Glomerular endothelial cell (primary cell): ENCODE data around the gene HECW1. TPM values are rescaled to one million over a fixed set of nuclear protein-coding genes. Genes with fewer than 3 reads are reported as not detected.
"Not testable (repeated sequence)": the region's sequence is repeated elsewhere in the genome, so short reads cannot be mapped to it uniquely, and the experiment has no call there.

Experiments
- DNase-seq: peaks from one replicate; pipeline ENCODE4 v3.0.0-alpha.2; 2011; ENCODE audit warnings: low read depth, low spot score; ENCODE audit errors: extremely low read depth
- total RNA-seq: library from RNA; depleted of rRNA; stranded (reverse); fragments of >200 nt; gene quantifications from 2 replicates; pipeline ENCODE4 v1.2.3, GENCODE V29; 2015

Gene HECW1
- total RNA-seq, 1 donor from 2014 or later = not detected

DNA sequence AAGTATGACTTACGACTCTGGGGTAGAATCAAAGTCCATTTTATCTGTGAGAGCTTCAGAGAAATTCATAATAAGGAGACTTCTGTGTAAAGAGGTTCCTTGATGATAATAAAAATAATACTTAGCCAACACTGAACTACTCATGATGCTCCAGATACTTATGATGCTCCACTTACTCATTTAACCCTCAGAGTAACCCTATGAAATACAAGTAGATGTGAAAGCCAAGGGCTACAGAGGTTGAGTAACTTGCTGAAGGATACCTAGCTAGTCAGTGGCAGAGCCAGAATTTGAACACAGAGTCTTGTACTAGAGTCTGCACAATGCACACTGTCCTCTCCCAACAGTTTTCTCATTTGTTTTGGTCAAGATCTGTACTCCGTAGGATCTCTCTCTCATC lies 89.5 kb downstream of the HECW1 start:
- no peak for DNase-seq

DNA sequence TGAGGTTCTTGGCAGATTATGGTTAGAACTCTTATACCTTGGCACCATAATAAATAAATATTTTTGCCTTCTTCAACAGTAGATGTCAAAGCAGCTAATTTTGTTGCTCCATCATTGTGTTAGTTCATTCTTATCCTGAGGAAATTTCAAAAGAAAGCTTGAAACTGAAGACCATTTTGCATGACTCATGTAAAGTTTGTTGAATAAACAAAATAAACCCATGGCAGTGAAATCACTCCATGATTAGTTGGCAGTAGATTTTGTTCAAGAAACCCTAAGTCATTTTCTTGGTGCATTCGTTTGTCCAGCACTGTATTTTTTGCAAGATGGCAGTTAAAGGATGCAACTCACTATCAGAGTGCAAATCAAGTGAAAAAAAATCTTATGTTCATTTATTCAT lies 91.6 kb downstream of the HECW1 start:
- DNase-seq = no peak

- DNase-seq = no peak
Observed at GRCh38 chr7:43205171-43205795, 92.8 kb downstream of the HECW1 start.

GRCh38 chr7:43208242-43208641 lies 95.8 kb downstream of the HECW1 start:
- DNase-seq = no peak

DNA sequence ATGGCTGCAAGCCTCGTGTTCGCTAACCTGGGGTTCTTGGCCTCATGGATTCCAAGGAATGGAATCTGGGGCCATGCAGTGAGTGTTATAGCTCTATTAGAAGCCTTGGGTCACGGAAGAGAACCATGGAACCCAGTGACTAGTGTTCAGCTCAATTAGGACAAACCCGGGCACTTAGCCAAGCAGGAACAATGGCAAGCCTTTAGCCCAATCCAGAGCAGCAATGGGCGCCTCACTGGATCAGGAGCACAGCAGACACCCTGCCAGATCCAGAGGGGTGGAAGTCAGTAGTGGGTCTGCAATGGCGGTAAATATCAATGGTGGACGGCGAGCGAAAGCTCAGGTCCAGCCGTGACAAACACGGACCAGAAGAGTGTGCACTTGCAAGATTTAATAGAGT lies 98.1 kb downstream of the HECW1 start:
- not testable (repeated sequence) for DNase-seq

DNA sequence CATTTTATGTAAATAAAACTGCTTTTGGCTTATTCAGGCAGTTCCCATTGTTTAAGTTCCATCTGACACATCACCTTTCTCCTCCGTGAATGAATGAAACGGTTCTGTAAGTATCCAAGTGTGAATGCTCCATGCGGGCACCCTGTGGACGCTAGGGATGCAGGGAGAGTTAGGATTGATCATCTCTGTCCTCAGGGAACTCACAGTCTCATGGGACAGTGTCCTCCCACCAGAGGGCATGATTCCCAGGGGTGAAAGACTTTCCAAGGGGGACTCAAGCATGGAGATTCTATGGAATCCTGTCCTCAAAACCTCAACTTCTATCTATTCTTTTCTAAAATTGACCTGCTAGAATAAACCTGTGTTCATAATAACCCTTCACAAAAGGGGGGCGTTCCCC lies 98.8 kb downstream of the HECW1 start:
- DNase-seq = no peak

- DNase-seq = no peak
Observed at GRCh38 chr7:43211693-43212092, 99.2 kb downstream of the HECW1 start.

DNA sequence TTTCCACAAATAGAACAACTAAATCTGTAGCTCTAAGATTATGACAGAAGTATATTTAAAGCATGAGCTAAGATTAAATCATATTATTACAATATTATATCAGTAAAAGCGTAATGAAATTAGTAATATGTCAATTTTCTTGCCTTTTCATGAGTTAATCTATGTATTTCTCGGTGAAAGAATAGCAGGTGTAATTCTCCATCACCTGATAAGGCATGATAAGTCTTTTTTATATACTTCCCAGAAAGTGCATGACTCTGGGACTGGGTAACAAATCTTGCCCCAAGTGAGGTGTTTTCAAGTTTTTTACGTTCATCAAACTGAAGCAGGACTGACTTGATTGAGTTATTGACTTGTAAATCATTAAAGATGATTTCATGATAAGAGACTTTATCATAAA lies 100.5 kb downstream of the HECW1 start:
- no peak for DNase-seq

- no peak for DNase-seq
Observed at GRCh38 chr7:43215061-43215460, 102.6 kb downstream of the HECW1 start.

DNA sequence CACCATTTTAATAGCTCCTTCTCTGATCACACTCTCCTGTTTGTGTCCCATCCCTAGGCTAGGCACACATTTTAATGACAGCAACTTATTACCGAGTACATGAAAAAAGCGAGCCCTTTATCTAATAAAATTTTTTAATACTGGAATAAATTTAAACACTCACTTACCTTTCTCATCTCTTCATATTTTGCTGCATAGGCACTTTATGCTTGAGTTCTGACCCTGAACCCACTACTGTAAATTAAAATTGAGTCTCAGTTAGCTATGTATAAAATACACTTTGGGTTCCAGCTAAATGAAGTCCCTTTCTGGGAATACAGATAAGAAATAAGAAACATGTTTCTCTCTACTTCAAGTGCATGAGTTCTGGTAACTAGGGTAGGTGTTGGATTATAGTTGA lies 104.6 kb downstream of the HECW1 start:
- DNase-seq = no peak

DNA sequence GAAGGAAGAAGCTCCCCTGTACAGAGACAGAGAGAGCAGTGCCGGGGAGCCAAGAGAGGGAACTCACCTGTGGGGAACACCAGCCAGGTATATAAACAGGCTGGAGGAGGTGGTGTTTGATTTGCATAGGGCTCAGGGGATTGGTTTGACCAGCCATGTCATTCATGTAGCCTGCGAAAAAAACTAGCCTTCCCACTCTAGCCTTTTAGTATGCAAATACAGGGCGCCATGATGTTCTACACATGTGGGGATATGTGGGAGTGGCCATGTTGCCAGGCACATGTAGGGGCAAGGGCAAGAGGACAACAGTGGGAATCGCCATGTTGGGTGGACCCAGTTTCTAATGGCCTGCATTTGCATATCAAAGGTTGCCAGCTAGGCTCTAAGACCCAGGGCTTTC lies 106.5 kb downstream of the HECW1 start:
- not testable (repeated sequence) for DNase-seq

DNA sequence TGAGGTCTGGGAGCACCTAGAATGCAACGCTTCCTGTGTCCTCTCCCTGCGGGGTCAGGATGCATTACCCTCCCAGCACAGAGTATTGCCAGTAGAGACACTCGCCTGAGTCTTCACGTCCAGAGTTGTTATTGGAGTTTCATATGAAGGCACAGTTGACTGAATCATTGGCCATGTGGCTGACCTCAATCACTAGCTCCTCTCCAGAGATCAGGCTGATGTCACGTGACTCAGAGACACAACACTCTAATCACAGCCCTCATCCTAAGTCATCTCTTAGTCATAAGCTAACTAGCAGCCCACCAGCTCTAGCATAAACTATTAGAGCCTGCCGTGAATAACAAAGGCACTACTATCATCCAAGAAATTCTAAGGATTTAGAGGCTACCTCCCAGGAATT lies 107.8 kb downstream of the HECW1 start:
- no peak for DNase-seq

DNA sequence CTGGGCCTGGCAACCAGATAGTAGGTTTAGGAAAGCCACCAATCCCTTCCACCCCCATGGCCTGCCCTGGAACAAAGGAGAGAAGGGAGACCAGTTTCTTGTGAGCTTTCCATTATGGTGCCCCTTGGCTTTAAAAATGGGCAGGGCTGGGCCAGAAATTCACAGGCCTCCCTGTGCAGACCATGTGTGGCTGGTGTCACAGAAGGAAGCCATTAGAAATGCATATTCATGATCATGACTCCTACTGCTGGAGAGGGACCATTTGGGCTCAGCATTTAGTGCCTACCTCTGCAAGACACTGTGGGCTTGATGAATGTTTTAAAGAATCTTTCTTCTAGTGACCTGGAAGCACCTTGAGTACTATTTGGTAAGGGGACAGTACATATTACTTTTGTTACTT lies 108.3 kb downstream of the HECW1 start:
- no peak for DNase-seq

- no peak for DNase-seq
Observed at GRCh38 chr7:43229801-43230200, 117.4 kb downstream of the HECW1 start.

- no peak for DNase-seq
Observed at GRCh38 chr7:43232366-43232765, 119.9 kb downstream of the HECW1 start.

DNA sequence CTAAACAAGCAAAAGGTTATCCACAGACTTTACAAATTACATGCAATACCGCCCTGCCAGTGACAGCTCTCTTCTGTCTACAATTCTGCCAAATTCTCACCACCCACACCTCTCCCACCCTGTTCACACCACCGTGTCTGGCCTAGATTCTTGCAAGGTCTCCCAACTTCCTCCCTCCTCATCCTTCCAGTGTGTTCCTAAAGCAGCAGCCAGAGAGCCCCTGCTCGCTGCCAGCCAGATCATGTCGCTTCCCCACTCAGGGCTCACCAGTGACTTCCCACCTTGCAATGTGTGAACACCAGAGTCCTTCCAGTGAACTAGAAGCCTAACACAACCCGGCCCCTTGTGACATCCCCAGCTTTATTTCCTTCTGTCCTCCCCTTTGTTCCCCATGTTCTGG lies 121.6 kb downstream of the HECW1 start:
- no peak for DNase-seq

- no peak for DNase-seq
Observed at GRCh38 chr7:43234968-43235367, 122.5 kb downstream of the HECW1 start.

DNA sequence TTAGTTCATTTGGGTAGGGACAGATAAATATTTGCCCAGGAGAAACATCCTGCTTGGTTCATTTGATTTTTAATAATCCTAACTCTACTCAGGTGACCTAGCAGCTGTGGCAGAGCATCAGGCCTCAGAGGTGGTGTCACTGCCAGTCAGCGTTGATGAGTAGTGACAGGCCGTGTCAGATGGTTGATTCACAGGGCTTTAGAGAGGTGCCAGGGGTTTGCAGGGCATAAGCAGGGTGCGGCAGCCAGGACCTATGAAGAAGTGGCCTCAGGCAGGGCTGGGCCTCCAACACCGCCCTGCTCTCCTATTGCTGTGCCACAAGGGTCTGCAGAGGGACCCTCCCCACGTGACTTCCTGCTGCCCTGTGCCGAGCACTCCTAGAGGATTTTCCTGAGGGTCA lies 128.1 kb downstream of the HECW1 start:
- DNase-seq = no peak

GRCh38 chr7:43242628-43243255 lies 130.3 kb downstream of the HECW1 start:
- no peak for DNase-seq

- DNase-seq = no peak
Observed at GRCh38 chr7:43244232-43244631, 131.8 kb downstream of the HECW1 start.

- no peak for DNase-seq
Observed at GRCh38 chr7:43244784-43245183, 132.3 kb downstream of the HECW1 start.

GRCh38 chr7:43247757-43248156 lies 135.3 kb downstream of the HECW1 start:
- DNase-seq = no peak

GRCh38 chr7:43248553-43248952 lies 136.1 kb downstream of the HECW1 start:
- DNase-seq = no peak
